Stimulated activated CD4-positive, alpha-beta T cell treated with anti-CD3 and anti-CD28 coated beads, Interleukin-15, amount 100 ng/mL, for 48 hours (primary cell): Measurements from ENCODE around the gene KCNC4.

Source experiments
- DNase-seq, 2 donors: peaks; one replicate each; pipeline ENCODE4 v3.0.0-alpha.2; 2020; ENCODE audit warnings: low read depth in 2 of 2

The KCNC4 gene

GRCh38 chr1:110253213-110253612 is 43.1 kb downstream of the KCNC4 start:
- no peak for DNase-seq

GRCh38 chr1:110254604-110255391 is 44.7 kb downstream of the KCNC4 start:
- no peak for DNase-seq

- DNase-seq: no peak
These were observed 45.3 kb downstream of the KCNC4 start for GRCh38 chr1:110255392-110255787.

GRCh38 chr1:110258734-110259133 is 48.6 kb downstream of the KCNC4 start:
- no peak for DNase-seq

- DNase-seq: no peak
These were observed 49.7 kb downstream of the KCNC4 start for GRCh38 chr1:110259770-110260169.
